ENCODE data around the gene DHDH.
"Not testable (repeated sequence)": the region's sequence is repeated elsewhere in the genome, so short reads cannot be mapped to it uniquely, and the experiment has no call there.

The DHDH gene

DNA sequence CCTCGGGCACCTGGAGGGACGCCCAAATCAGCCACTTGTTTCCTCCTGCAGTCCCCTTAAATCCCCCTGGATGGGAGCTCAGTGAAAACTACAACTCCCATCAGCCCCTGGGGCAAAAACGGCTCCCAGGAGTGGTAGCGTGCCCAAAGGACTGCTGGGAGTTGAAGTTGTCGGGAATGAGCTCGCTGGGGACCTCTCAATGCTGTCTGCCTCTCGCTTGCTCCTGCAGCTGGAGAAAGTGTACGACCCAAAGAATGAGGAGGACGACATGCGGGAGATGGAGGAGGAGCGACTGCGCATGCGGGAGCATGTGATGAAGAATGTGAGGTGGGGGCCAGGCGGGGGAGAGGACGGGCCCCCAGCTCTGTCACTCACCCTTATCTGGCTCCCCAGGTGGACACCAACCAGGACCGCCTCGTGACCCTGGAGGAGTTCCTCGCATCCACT is 14.7 kb upstream of the DHDH start:
- DNase-seq = no peak

DNA sequence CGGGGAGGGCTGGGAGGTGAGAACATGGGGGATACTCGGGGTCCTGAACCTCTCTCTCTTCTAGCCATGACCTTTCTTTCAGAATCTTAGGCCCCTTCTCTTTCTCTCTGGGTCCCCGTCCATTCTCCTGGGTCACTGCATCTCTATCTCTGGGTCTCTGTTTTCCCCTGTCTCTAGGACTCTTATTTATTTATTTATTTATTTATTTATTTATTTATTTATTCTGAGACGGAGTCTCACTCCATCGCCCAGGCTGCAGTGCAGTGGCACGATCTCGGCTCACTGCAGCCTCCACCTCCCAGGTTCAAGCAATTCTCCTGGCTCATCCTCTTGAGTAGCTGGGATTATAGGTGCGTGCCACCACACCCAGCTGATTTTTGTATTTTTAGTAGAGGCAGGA is 14.2 kb upstream of the DHDH start:
- DNase-seq = not testable (repeated sequence)

- no peak for DNase-seq
These were observed 12.6 kb upstream of the DHDH start for GRCh38 chr19:48920949-48921348.

GRCh38 chr19:48921721-48922500 is 11.6 kb upstream of the DHDH start:
- DNase-seq = no peak

- DNase-seq = no peak
These were observed 10.7 kb upstream of the DHDH start for GRCh38 chr19:48922548-48923490.

DNA sequence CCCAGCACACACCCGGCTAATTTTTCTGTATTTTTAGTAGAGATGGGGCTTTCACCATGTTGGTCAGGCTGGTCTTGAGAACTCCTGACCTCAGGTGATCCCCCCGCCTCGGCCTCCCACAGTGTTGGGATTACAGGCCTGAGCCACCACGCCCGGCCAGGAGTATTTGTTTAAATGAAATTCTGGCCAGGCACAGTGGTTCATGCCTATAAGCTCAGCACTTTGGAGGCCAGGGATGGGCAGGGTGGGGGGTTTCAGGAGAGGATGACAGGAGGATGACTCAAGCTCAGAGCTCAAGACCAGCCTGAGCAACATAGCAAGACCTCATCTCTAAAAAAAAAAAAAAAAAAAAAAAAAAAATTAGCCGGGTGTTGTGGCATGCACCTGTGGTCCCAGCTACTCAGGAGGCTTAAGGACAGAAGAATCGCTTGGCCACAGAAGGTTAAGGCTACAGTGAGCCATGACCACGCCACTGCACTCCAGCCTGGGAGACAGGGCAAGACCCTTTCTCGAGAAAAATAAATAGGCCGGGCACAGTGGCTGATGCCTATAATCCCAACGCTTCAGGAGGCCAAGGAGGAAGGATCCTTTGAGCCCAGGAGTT is 8.2 kb upstream of the DHDH start:
- no peak for DNase-seq

DNA sequence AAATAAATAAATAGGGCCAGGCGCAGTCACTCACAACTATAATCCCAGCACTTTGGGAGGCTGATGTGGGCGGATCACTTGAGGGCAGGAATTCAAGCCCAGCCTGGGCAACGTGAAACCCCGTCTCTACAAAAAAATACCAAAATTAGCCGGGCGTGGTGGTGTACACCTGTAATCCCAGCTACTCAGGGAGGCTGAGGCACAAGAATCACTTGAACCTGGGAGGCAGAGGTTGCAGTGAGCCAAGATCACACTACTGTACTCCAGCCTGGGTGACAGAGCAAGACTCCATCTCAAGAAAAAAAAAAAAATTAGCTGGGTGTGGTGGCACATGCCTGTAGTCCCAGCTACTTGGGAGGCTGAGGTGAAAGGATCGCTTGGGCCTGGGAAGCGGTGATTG is 7.6 kb upstream of the DHDH start:
- DNase-seq = not testable (repeated sequence)

- no peak for DNase-seq
These were observed 6.6 kb upstream of the DHDH start for GRCh38 chr19:48926909-48927308.

DNA sequence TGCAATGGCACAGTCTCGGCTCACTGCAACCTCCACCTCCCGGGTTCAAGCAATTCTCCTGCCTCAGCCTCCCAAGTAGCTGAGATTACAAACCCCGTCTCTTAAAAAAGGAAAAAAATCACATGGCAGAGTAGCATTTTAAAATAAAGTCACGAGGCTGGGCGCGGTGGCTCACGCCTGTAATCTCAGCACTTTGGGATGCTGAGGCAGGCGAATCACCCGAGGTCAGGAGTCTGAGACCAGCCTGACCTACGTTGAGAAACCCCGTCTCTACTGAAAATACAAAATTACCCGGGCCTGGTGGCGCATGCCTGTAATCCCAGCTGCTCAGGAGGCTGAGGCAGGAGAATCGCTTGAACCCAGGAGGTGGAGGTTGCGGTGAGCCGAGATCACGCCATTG is 5.8 kb upstream of the DHDH start:
- not testable (repeated sequence) for DNase-seq

GRCh38 chr19:48928164-48929025 is 5.1 kb upstream of the DHDH start:
- DNase-seq = no peak

- no peak for DNase-seq
These were observed 1.3 kb downstream of the DHDH start for GRCh38 chr19:48934837-48935236.

- no peak for DNase-seq
These were observed 2.4 kb downstream of the DHDH start for GRCh38 chr19:48935864-48936263.

GRCh38 chr19:48938256-48938655 is 4.8 kb downstream of the DHDH start:
- DNase-seq = no peak

GRCh38 chr19:48940902-48941301 is 7.4 kb downstream of the DHDH start:
- DNase-seq = no peak

- no peak for DNase-seq
These were observed 9.6 kb downstream of the DHDH start for GRCh38 chr19:48943081-48943480.

DNA sequence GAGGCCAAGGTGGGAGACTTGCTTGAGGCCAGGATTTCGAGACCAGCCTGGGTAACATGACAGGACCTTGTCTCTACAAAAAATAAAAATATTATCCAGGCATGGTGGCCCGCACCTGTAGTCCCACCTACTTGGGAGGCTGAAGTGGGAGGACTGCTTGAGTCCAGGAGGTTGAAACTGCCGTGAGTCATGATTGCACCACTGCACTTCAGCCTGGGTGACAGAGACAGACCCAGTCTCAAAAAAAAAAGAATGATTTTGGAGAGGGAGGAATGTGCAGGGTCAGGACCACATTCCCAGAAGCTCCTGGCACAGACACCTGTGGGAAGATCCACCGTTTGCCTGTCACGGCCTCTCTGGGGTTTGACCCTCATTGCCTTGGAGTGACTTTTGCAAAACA is 11.9 kb downstream of the DHDH start:
- no peak for DNase-seq

DNA sequence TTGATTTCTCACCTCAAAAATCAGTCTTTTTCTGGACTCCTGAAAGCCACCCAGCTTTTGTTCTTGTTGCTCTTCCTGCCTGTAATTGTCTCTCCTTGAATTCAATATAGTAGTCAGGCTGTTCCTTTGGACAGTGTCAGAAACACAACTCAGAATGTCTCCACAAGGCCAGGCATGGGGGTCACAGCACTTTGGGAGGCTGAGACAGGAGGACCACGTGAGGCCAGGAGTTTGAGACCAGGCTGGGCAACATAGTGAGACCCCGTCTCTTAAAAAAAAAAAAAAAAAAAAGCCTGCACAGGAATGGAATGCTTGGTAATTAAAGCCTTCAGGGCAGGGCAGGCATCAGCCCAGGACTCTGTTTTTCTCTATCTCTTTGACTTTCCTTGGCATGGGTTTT is 12.3 kb downstream of the DHDH start:
- no peak for DNase-seq

GRCh38 chr19:48946463-48947257 is 13.2 kb downstream of the DHDH start:
- DNase-seq = no peak

DNA sequence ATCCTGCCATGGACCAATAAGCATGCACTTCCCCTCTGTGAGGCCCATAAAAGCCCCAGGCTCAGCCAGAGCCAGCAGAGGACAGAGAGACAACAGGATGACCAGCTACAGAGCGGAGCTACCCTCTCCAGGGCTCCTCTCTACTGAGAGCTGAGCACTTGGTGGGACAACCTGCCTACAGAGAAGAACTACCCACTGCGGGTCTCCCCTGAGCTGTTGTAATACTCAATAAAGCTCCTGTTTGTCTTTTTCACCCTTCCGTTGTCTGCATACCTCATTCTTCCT is 13.7 kb downstream of the DHDH start:
- no peak for DNase-seq

DNA sequence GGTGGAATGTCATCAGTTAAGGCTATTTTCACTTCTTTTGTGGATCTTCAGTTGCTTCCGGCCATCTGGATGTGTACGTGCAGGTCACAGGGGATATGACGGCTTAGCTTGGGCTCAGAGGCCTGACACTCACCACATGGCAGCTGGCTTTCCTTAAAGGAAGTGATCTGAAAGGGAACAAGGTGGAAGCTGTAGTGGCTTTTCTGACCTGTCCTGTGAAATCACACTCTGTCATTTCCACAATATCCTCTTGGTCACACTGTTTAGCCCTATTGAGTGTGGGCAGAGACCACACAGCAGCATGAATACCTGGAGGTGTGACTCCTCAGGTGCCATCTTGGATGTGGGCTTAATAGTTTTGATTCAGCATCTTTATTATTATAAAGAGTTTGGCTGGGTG is 16.7 kb downstream of the DHDH start:
- DNase-seq = no peak

GRCh38 chr19:48950830-48951519 is 17.5 kb downstream of the DHDH start:
- no peak for DNase-seq
